Neutrophil (primary cell): ENCODE results near the gene FGD2.
A peak's percentile ranks its signal among the peaks of the same experiment; 100 is the strongest.
"Not testable (repeated sequence)": the region's sequence is repeated elsewhere in the genome, so short reads cannot be mapped to it uniquely, and the experiment has no call there.

Source experiments
- H3K27ac ChIP-seq: fragments of 200-600 bp; sonication (generic); 2 replicates; pipeline ENCODE4 v1.5.1; 2016; ENCODE audit warnings: mild to moderate bottlenecking, moderate library complexity
- H3K27me3 ChIP-seq: fragments of 200-600 bp; sonication (generic); 2 replicates; pipeline ENCODE4 v1.6.0; 2016; ENCODE audit warnings: mild to moderate bottlenecking
- H3K36me3 ChIP-seq: fragments of 200-600 bp; sonication (generic); 2 replicates; pipeline ENCODE4 v1.5.1; 2017
- H3K4me1 ChIP-seq, 2 experiments: fragments of 200-600 bp in 1 of 2; sonication (generic) in 1 of 2; 1 replicate in 1 of 2; 2 replicates in 1 of 2; pipeline versions ENCODE4 v1.5.1 to v1.6.1; 2013 to 2016; ENCODE audit warnings: low read depth in 1 of 2, low read length in 1 of 2, mild to moderate bottlenecking in 1 of 2, moderate library complexity in 1 of 2; ENCODE audit not compliant: control insufficient read depth in 1 of 2, insufficient read depth in 1 of 2
- H3K4me3 ChIP-seq, 2 experiments: fragments of 200-600 bp in 1 of 2; sonication (generic) in 1 of 2; 1 replicate in 1 of 2; 2 replicates in 1 of 2; pipeline ENCODE4 v1.5.1; 2013 to 2016; ENCODE audit warnings: low read depth in 1 of 2, low read length in 1 of 2, mild to moderate bottlenecking in 1 of 2, moderate library complexity in 1 of 2
- H3K9me3 ChIP-seq: fragments of 200-600 bp; sonication (generic); 2 replicates; pipeline ENCODE4 v1.5.1; 2016
- CTCF ChIP-seq: fragments of 200-600 bp; sonication (generic); IDR thresholded peaks from 2 replicates; pipeline ENCODE4 v1.5.1; 2016; ENCODE audit warnings: antibody characterized with exemption

FGD2 gene

GRCh38 chr6:37041521-37041920 is 36.1 kb downstream of the FGD2 start:
- no peak for TF ChIP-seq CTCF
- Histone ChIP-seq H3K4me3 (no peak overlapping the region), H3K27me3 (no peaks in the 10 kb centered on the region), H3K9me3 (no peaks in the 10 kb centered on the region), H3K27ac (no peak overlapping the region), H3K4me1 (peaks cover 12 to 24% of the 10 kb centered on the region in 2 experiments), H3K36me3 (no peaks in the 10 kb centered on the region)

GRCh38 chr6:37042150-37042549 is 36.7 kb downstream of the FGD2 start:
- no peaks in the 10 kb centered on the region for H3K36me3 ChIP-seq
- no peaks in the 10 kb centered on the region for H3K27me3 ChIP-seq
- peaks cover 12 to 25% of the 10 kb centered on the region in 2 experiments for H3K4me1 ChIP-seq
- no peaks in the 10 kb centered on the region for H3K9me3 ChIP-seq
- no peak overlapping the region for H3K4me3 ChIP-seq
- no peak for TF ChIP-seq CTCF
- no peak overlapping the region for H3K27ac ChIP-seq

DNA sequence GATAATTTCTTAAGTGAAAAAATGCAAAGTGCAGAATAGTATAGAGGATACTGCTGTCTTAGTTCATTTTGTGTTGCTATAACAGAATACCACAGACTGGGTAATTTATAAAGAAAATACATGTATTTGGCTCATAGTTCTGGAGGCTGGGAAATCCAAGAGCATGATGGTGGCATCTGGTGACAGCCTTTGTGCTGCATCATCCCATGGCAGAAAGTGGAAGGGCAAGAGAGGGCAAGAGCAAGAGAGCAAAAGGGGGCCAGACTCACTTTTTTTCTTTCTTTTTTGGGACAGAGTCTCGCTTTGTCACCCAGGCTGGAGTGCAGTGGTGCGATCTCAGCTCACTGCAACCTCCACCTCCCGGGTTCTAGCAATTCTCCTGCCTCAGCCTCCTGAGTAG is 37.6 kb downstream of the FGD2 start:
- H3K27me3 ChIP-seq, H3K4me3 ChIP-seq, H3K9me3 ChIP-seq, H3K27ac ChIP-seq, H3K36me3 ChIP-seq: not testable (repeated sequence)
- peaks cover 12 to 34% of the 10 kb centered on the region in 2 experiments for H3K4me1 ChIP-seq

- H3K36me3 ChIP-seq, result no peaks in the 10 kb centered on the region
- no peaks in the 10 kb centered on the region for H3K27me3 ChIP-seq
- no peak for TF ChIP-seq CTCF
- H3K9me3 ChIP-seq, result no peaks in the 10 kb centered on the region
- H3K27ac ChIP-seq, result no peak overlapping the region
- H3K4me1 ChIP-seq, result peaks cover 41 to 53% of the 10 kb centered on the region in 2 experiments
- no peak overlapping the region for H3K4me3 ChIP-seq
Observed at GRCh38 chr6:37047346-37047688, 41.9 kb downstream of the FGD2 start.

- Histone ChIP-seq H3K4me1 (peaks cover 42 to 55% of the 10 kb centered on the region in 2 experiments), H3K9me3 (no peaks in the 10 kb centered on the region), H3K27me3 (no peaks in the 10 kb centered on the region), H3K27ac (no peak overlapping the region), H3K4me3 (no peak overlapping the region), H3K36me3 (no peaks in the 10 kb centered on the region)
- TF ChIP-seq CTCF, result no peak
Observed at GRCh38 chr6:37047689-37048402, 42.4 kb downstream of the FGD2 start.

DNA sequence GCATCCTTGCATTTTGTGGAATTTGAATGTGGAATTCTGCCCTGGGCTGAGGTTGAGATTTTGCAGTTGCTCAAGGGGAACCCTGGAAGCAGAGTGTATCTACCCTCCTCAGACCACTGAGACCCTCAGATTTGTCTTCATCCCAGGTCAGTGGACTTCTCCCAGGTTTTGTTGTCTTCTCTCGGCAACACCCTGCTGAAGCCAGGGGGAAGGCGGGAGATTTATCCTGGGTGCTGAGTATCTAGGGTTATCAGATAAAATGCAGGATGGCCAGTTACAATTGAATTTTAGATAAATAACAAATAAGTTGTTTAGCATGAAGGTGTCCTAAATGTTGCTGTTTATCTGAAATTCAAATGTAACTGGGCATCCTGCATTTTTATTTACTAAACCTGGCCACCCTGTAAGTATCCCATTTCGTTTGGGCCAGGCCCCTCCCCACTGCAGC is 43.0 kb downstream of the FGD2 start:
- TF ChIP-seq CTCF, result no peak
- Histone ChIP-seq H3K4me3 (no peak overlapping the region), H3K36me3 (no peaks in the 10 kb centered on the region), H3K27me3 (no peaks in the 10 kb centered on the region), H3K9me3 (no peaks in the 10 kb centered on the region), H3K27ac (peak overlapping the region; percentile 94), H3K4me1 (peaks cover 42 to 55% of the 10 kb centered on the region in 2 experiments)
